Type B pancreatic cell (in vitro differentiated cells): ENCODE measurements around the gene SLC4A5. TPM values are rescaled to one million over a fixed set of nuclear protein-coding genes. Genes with fewer than 3 reads are reported as not detected.
"Not testable (repeated sequence)": the region's sequence is repeated elsewhere in the genome, so short reads cannot be mapped to it uniquely, and the experiment has no call there.

Source experiments
- DNase-seq: peaks from one replicate; pipeline ENCODE4 v3.0.0; 2021; ENCODE audit warnings: mixed read lengths; ENCODE audit not compliant: unreplicated experiment; ENCODE audit errors: extremely low spot score
- H3K27ac Mint-ChIP-seq: 2 replicates; pipeline ENCODE4 v1.8.0; 2021; ENCODE audit warnings: mild to moderate bottlenecking, mixed read lengths
- H3K27me3 Mint-ChIP-seq: 2 replicates; pipeline ENCODE4 v1.8.0; 2021; ENCODE audit warnings: mixed read lengths
- H3K36me3 Mint-ChIP-seq: 2 replicates; pipeline ENCODE4 v1.8.0; 2021; ENCODE audit warnings: mixed read lengths
- H3K4me1 Mint-ChIP-seq: one replicate; pipeline ENCODE4 v1.8.0; 2021; ENCODE audit warnings: mixed read lengths; ENCODE audit not compliant: unreplicated experiment
- H3K4me3 Mint-ChIP-seq: 2 replicates; pipeline ENCODE4 v1.8.0; 2021; ENCODE audit warnings: mild to moderate bottlenecking, mixed read lengths
- H3K9me3 Mint-ChIP-seq: 2 replicates; pipeline ENCODE4 v1.8.0; 2021; ENCODE audit warnings: mixed read lengths
- total RNA-seq: library from RNA; stranded (reverse); gene quantifications from 2 replicates; pipeline ENCODE4 v1.2.1, GENCODE V29; 2021; ENCODE audit warnings: low replicate concordance
- TF ChIP-seq, protein P1 (sequence below): fragments of 200-600 bp; sonication (generic); conservative IDR thresholded peaks from 2 replicates; pipeline ENCODE4 v1.5.0; 2021; ENCODE audit warnings: antibody characterized with exemption, mild to moderate bottlenecking

The SLC4A5 gene
- total RNA-seq, 1 donor from 2014 or later = 6.4 TPM

- no peak for DNase-seq
- no peaks in the 10 kb centered on the region for H3K36me3 Mint-ChIP-seq
- H3K9me3 Mint-ChIP-seq = no peaks in the 10 kb centered on the region
- H3K27ac Mint-ChIP-seq = no peak overlapping the region
- H3K27me3 Mint-ChIP-seq = no peaks in the 10 kb centered on the region
- no peak overlapping the region for H3K4me3 Mint-ChIP-seq
- TF ChIP-seq, protein P1, sequence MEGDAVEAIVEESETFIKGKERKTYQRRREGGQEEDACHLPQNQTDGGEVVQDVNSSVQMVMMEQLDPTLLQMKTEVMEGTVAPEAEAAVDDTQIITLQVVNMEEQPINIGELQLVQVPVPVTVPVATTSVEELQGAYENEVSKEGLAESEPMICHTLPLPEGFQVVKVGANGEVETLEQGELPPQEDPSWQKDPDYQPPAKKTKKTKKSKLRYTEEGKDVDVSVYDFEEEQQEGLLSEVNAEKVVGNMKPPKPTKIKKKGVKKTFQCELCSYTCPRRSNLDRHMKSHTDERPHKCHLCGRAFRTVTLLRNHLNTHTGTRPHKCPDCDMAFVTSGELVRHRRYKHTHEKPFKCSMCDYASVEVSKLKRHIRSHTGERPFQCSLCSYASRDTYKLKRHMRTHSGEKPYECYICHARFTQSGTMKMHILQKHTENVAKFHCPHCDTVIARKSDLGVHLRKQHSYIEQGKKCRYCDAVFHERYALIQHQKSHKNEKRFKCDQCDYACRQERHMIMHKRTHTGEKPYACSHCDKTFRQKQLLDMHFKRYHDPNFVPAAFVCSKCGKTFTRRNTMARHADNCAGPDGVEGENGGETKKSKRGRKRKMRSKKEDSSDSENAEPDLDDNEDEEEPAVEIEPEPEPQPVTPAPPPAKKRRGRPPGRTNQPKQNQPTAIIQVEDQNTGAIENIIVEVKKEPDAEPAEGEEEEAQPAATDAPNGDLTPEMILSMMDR = no peak
- no peaks in the 10 kb centered on the region for H3K4me1 Mint-ChIP-seq
These were observed 154.5 kb downstream of the SLC4A5 start for GRCh38 chr2:74188696-74189095.

GRCh38 chr2:74188018-74188601 lies 155.1 kb downstream of the SLC4A5 start:
- Mint-ChIP-seq H3K36me3 (no peaks in the 10 kb centered on the region), H3K27ac (no peak overlapping the region), H3K27me3 (no peaks in the 10 kb centered on the region), H3K4me3 (no peak overlapping the region), H3K9me3 (no peaks in the 10 kb centered on the region), H3K4me1 (no peaks in the 10 kb centered on the region)
- TF ChIP-seq, protein P1 = no peak
- no peak for DNase-seq

DNA sequence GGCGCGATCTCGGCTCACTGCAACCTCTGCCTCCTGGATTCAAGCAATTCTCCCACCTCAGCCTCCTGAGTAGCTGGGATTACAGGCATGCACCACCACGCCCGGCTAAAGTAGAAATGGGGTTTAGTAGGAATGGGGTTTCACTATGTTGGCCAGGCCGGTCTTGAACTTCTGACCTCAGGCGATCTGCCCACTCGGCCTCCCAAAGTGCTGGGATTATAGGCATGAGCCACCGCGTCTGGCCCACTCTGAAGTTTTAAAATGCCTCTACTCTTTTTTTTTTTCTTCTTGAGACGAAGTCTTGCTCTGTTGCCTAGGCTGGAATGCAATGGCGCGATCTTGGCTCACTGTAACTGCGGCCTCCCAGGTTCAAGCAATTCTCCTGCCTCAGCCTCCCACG lies 156.5 kb downstream of the SLC4A5 start:
- H3K36me3 Mint-ChIP-seq, H3K9me3 Mint-ChIP-seq, H3K4me1 Mint-ChIP-seq, H3K27ac Mint-ChIP-seq, H3K27me3 Mint-ChIP-seq, H3K4me3 Mint-ChIP-seq, DNase-seq: not testable (repeated sequence)

DNA sequence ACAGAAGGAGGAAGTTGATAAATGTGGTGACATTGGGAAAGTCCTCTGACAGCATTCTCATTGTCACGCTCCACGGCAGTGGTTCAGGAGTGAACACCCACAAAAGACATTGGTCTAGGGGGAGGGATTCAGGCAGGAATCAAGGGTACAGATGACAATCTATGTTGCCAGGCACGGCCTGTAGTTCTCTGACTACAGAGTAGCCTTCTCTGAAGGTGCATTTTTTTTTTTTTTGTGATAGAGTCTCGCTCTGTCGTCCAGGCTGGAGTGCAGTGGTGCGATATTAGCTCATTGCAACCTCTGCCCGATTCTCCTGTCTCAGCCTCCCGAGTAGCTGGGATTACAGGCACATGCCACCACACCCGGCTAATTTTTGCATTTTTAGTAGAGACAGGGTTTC lies 157.2 kb downstream of the SLC4A5 start:
- TF ChIP-seq, protein P1 = no peak
- Mint-ChIP-seq H3K36me3 (no peaks in the 10 kb centered on the region), H3K27ac (no peak overlapping the region), H3K27me3 (no peaks in the 10 kb centered on the region), H3K4me3 (no peak overlapping the region), H3K4me1 (no peaks in the 10 kb centered on the region), H3K9me3 (no peaks in the 10 kb centered on the region)
- DNase-seq = no peak

DNA sequence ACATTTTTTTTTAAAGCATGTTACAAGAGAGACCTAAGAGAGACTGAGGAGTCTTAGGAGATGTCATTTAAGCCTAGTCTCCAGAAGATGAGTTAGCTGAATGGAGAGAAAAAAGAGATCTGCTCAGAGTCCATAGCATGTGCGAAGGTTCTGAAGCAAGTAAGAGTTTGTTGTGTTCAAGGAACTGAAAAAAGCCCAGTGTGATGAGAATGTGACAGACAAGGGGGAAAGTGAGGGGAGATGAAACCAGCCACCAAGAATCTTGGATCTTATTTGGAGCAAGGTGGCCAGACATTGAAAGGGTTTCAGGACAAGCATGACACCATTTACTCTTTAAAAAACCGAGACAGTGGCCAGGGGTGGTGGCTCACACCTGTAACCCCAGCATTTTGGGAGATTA lies 159.3 kb downstream of the SLC4A5 start:
- Mint-ChIP-seq H3K4me3 (no peak overlapping the region), H3K27ac (no peak overlapping the region), H3K9me3 (no peaks in the 10 kb centered on the region), H3K27me3 (no peaks in the 10 kb centered on the region), H3K4me1 (no peaks in the 10 kb centered on the region), H3K36me3 (no peaks in the 10 kb centered on the region)
- no peak for DNase-seq
- TF ChIP-seq, protein P1 = no peak

GRCh38 chr2:74181739-74182138 lies 161.5 kb downstream of the SLC4A5 start:
- no peak for DNase-seq
- no peaks in the 10 kb centered on the region for H3K9me3 Mint-ChIP-seq
- H3K36me3 Mint-ChIP-seq = peaks cover 3% of the 10 kb centered on the region
- TF ChIP-seq, protein P1 = no peak
- H3K27me3 Mint-ChIP-seq = no peaks in the 10 kb centered on the region
- H3K4me1 Mint-ChIP-seq = peaks cover 4% of the 10 kb centered on the region
- H3K4me3 Mint-ChIP-seq = no peak overlapping the region
- H3K27ac Mint-ChIP-seq = no peak overlapping the region
